ENCODE data around the gene LRRC23. TPM values are rescaled to one million over a fixed set of nuclear protein-coding genes. Genes with fewer than 3 reads are reported as not detected.
"Not testable (repeated sequence)": the region's sequence is repeated elsewhere in the genome, so short reads cannot be mapped to it uniquely, and the experiment has no call there.

LRRC23 gene
- total and polyA plus RNA-seq, 9 donors: 5.7 to 13.7 (median 11.0) TPM

DNA sequence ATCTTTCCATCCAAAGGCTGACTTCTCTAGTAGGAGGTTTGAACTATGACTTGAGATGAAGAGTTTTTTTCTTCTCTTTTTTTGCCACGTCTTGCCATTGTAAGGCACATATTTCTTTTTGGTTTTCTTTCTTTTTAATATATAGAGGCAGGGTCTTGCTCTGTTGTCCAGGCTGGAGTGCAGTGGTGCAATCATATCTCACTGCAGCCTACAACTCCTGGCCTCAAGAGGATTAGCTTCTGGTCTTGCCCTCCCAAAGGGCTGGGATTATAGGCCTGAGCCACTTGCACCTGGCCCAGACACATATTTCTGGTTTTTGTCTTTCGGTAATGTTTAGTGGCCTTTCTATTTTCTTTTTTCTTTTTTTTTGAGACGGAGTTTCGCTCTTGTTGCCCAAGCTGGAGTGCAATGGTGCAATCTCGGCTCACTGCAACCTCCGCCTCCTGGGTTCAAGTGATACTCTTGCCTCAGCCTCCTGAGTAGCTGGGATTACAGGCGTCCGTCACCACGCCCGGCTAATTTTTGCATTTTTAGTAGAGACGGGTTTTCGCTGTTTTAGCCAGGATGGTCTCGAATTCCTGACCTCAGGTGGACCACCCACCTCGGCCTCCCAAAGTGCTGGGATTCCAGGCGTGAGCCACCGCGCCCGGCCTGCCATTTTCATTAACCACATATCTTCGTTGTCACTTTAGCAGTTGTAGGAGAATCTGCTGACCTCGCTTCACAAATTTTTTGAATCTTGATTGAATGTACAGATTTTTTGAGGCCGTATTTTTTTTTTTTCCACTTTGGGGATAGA lies 14.6 kb upstream of the LRRC23 start:
- not testable (repeated sequence) for H3K4me1 ChIP-seq (ENCODE audit: control insufficient read depth, insufficient read depth, low read length); H3K9me3 ChIP-seq (replicated peaks; ENCODE audit: control insufficient read depth, low read depth, low read length); H3K4me3 ChIP-seq (ENCODE audit: low read length); DNase-seq; H3K27me3 ChIP-seq (ENCODE audit: control insufficient read depth, insufficient read depth, low read length); H3K36me3 ChIP-seq (ENCODE audit: control insufficient read depth, insufficient read depth, low read length)
- H3K27ac ChIP-seq (ENCODE audit: low read length): peak overlapping the region; percentile 94
- 95% methylated on average over 13 of the region's 21 CpGs for WGBS (ENCODE audit: insufficient coverage)

DNA sequence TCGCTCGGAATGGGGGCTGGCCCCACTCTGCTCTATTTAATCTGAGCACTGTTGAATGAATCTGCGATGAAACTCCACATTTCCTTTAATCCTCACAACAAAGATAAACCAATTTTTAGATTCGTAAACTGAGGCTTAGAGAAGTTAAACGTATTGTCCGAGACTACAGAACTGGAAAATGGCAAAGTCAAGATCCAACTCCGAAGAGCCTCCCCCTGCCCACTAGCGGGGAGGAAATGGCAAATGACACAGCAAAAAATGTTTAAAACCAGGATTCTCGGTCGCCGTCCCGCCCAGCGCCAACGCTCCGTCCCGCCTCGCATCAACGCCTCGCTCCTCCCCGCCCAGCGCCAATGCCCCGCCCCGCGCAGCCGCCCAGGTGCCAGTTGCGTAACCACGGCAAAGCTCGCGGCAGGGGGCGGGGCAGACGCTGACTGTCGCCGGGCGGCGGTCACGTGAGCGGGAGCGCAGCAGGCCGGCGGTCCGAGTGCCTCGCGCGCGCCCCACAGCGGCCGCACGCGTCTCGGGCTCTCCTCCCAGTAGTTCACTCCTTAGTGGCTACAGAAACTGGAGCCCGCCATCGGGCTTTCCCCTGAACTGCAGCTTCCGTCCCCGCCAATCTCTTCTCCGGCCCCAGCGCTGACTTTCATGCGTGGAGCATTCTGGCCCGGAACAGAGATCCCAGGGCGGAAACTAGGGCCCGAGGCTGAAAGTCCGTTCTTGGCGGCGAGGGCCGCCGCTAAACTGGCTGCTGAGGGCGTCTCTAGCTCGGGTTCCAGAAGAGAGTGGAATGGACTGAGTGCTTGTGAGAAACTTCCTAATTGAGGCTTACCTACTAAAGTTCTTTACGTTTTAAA lies 13.6 kb upstream of the LRRC23 start:
- peak overlapping the region; percentile 97 for H3K27ac ChIP-seq (ENCODE audit: low read length)
- peaks cover 8% of the 10 kb centered on the region for H3K4me1 ChIP-seq (ENCODE audit: control insufficient read depth, insufficient read depth, low read length)
- peak overlapping the region; percentile 59 for H3K4me3 ChIP-seq (ENCODE audit: low read length)
- peaks cover 5% of the 10 kb centered on the region for H3K36me3 ChIP-seq (ENCODE audit: control insufficient read depth, insufficient read depth, low read length)
- peak; percentile 99 for DNase-seq
- under 1% methylated on average over 63 of the region's 68 CpGs for WGBS (ENCODE audit: insufficient coverage)
- no peaks in the 10 kb centered on the region for H3K9me3 ChIP-seq (replicated peaks; ENCODE audit: control insufficient read depth, low read depth, low read length)
- H3K27me3 ChIP-seq (ENCODE audit: control insufficient read depth, insufficient read depth, low read length): no peaks in the 10 kb centered on the region

DNA sequence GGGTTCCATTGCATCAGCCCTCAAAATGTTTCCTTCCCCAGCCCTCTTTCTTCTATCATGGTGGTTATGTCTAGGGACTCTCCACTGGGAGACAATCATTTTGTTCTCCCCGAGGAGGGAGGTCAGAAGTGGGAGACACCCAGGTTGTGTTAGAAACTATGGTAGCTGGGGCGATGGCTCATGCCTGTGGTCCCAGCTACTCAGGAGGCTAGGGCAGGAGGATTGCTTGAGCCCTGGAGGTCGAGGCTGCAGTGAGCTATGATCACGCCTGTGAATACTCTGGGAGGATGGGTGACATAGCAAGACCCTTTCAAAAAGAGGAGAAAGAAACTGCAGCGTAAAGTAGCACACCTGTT lies 13.0 kb upstream of the LRRC23 start:
- peak overlapping the region; percentile 97 for H3K27ac ChIP-seq (ENCODE audit: low read length)
- H3K36me3 ChIP-seq (ENCODE audit: control insufficient read depth, insufficient read depth, low read length): peaks cover 5% of the 10 kb centered on the region
- no peaks in the 10 kb centered on the region for H3K9me3 ChIP-seq (replicated peaks; ENCODE audit: control insufficient read depth, low read depth, low read length)
- 100% methylated on average over 1 of the region's 5 CpGs for WGBS (ENCODE audit: insufficient coverage)
- no peaks in the 10 kb centered on the region for H3K27me3 ChIP-seq (ENCODE audit: control insufficient read depth, insufficient read depth, low read length)
- H3K4me3 ChIP-seq (ENCODE audit: low read length): peak overlapping the region; percentile 59
- DNase-seq: no peak
- H3K4me1 ChIP-seq (ENCODE audit: control insufficient read depth, insufficient read depth, low read length): peaks cover 8% of the 10 kb centered on the region

DNA sequence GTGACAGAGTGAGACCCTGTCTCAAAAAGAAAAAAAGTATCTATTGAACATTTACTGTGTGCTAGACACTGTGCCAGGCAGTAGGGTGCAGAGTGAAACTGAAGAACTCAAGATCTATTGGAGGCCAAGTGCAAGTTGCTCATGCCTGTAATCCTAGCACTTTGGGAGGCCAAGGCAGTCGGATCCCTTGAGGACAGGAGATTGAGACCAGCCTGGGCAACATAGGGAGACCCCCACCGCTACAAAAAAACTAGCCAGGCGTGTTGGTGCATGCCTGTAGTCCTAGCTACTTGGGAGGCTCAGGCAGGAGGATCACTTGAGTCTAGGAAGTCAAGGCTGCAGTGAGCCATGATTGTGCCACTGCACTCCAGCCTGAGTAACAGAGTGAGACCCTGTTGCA lies 11.9 kb upstream of the LRRC23 start:
- H3K27ac ChIP-seq (ENCODE audit: low read length); H3K4me3 ChIP-seq (ENCODE audit: low read length); H3K27me3 ChIP-seq (ENCODE audit: control insufficient read depth, insufficient read depth, low read length); H3K36me3 ChIP-seq (ENCODE audit: control insufficient read depth, insufficient read depth, low read length); H3K9me3 ChIP-seq (replicated peaks; ENCODE audit: control insufficient read depth, low read depth, low read length); H3K4me1 ChIP-seq (ENCODE audit: control insufficient read depth, insufficient read depth, low read length); DNase-seq: not testable (repeated sequence)
- WGBS (ENCODE audit: insufficient coverage): 89% methylated on average over 3 of the region's 3 CpGs

DNA sequence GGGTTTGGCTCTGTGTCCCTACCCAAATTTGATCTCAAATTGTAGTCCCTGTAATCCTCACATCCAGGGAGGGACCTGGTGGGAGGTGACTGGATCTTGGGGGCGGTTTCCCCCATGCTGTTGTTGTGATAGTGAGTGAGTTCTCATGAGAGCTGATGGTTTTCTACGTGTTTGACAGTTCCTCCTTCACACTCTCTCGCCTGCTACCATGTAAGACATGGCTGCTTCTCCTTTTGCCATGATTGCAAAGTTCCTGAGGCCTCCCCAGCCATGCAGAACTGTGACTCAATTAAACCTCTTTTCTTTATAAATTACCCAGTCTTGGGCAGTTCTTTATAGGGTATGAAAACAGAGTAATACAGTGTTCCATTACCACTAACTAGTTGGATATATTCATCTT lies 10.3 kb upstream of the LRRC23 start:
- Histone ChIP-seq H3K4me3 (ENCODE audit: low read length) (no peak overlapping the region), H3K9me3 (replicated peaks; ENCODE audit: control insufficient read depth, low read depth, low read length) (no peaks in the 10 kb centered on the region), H3K27ac (ENCODE audit: low read length) (no peak overlapping the region), H3K4me1 (ENCODE audit: control insufficient read depth, insufficient read depth, low read length) (peaks cover 8% of the 10 kb centered on the region), H3K27me3 (ENCODE audit: control insufficient read depth, insufficient read depth, low read length) (no peaks in the 10 kb centered on the region), H3K36me3 (ENCODE audit: control insufficient read depth, insufficient read depth, low read length) (no peaks in the 10 kb centered on the region)
- no CpG with 5 or more reads among the region's 3 CpGs for WGBS (ENCODE audit: insufficient coverage)
- DNase-seq: no peak

DNA sequence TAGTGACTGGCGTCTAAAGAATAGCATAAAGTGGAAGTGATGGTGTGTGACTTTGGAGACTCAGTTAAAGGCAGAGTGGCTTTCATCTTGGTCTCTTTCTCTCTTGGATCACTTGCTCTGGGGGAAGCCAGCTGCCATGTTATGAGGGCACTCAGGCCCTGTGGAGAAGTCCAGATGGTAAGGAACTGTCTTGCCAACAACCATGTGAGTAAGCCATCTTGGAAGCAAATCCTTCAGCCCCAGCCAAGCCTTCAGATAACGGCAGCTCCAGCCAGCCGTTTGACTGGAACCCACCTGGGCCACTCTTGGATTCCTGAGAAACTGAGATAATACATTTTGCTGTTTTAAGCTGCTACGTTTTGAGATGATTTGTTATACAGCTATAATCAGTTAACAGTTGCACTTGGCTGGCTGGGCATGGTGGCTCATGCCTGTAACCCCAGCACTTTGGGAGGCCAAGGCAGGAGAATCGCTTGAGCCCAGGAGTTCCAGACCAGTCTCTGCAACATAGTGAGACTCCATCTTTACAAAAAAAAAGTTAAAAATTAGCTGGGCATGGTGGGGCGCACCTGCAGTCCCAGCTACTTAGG lies 7.7 kb upstream of the LRRC23 start:
- DNase-seq: no peak
- Histone ChIP-seq H3K9me3 (replicated peaks; ENCODE audit: control insufficient read depth, low read depth, low read length) (no peaks in the 10 kb centered on the region), H3K36me3 (ENCODE audit: control insufficient read depth, insufficient read depth, low read length) (no peaks in the 10 kb centered on the region), H3K4me1 (ENCODE audit: control insufficient read depth, insufficient read depth, low read length) (no peaks in the 10 kb centered on the region), H3K27me3 (ENCODE audit: control insufficient read depth, insufficient read depth, low read length) (no peaks in the 10 kb centered on the region), H3K27ac (ENCODE audit: low read length) (no peak overlapping the region), H3K4me3 (ENCODE audit: low read length) (no peak overlapping the region)
- WGBS (ENCODE audit: insufficient coverage): 48% methylated on average over 4 of the region's 6 CpGs

DNA sequence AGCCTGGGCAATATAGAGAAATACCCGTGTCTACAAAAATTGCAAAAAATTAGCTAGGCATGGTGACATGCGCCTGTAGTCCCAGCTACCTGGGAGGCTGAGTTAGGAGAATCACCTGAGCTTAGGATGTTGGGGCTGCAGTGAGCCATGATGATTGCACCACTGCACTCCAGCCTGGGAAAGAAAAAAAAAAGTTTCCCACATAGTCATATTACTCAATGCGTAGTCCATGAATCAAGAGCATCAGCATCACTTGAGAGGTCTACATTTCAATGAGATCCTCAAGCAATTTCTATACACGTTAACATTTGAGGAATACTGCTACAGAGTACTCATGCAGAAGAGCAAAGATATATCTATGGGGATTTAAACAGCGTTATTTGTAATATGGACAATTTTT lies 5.2 kb upstream of the LRRC23 start:
- no peak for DNase-seq
- H3K36me3 ChIP-seq (ENCODE audit: control insufficient read depth, insufficient read depth, low read length): no peaks in the 10 kb centered on the region
- no peak overlapping the region for H3K27ac ChIP-seq (ENCODE audit: low read length)
- H3K4me3 ChIP-seq (ENCODE audit: low read length): no peak overlapping the region
- H3K4me1 ChIP-seq (ENCODE audit: control insufficient read depth, insufficient read depth, low read length): peaks cover 5% of the 10 kb centered on the region
- H3K27me3 ChIP-seq (ENCODE audit: control insufficient read depth, insufficient read depth, low read length): no peaks in the 10 kb centered on the region
- no peaks in the 10 kb centered on the region for H3K9me3 ChIP-seq (replicated peaks; ENCODE audit: control insufficient read depth, low read depth, low read length)
- 100% methylated on average over 1 of the region's 5 CpGs for WGBS (ENCODE audit: insufficient coverage)

DNA sequence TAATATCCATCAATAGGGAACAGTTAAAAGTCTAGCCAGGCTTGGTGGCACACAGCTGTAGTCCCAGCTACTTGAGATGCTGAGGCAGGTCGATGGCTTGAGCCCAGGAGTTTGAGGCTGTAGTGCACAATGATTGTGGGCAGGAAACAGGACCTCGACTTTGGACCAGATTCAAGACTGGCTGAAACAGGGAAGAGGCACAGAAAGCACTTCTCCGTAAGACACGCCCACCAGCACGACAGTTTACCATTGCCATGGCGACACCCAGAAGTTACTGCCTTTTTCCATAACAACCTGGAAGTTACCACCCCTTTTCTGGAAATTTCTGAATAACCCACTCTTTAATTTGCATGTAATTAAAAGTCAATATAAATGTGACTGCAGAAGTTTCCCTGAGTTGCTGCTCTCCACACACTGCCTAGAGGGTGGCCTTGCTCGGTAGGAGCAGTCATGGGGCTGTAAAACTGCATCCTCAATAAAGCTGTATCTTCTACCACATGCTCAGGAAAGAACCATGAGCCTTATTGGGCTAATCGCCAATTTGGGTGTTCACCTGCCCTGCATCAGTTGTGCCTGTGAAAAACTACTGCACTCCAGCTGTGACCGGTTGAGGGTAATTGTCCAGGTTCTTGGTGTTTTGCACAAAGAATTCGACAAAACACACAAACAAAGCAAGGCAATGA lies 4.6 kb upstream of the LRRC23 start:
- peak; percentile 82 for DNase-seq
- no peak overlapping the region for H3K27ac ChIP-seq (ENCODE audit: low read length)
- no peaks in the 10 kb centered on the region for H3K27me3 ChIP-seq (ENCODE audit: control insufficient read depth, insufficient read depth, low read length)
- no peaks in the 10 kb centered on the region for H3K9me3 ChIP-seq (replicated peaks; ENCODE audit: control insufficient read depth, low read depth, low read length)
- no peak overlapping the region for H3K4me3 ChIP-seq (ENCODE audit: low read length)
- H3K4me1 ChIP-seq (ENCODE audit: control insufficient read depth, insufficient read depth, low read length): peaks cover 7% of the 10 kb centered on the region
- H3K36me3 ChIP-seq (ENCODE audit: control insufficient read depth, insufficient read depth, low read length): no peaks in the 10 kb centered on the region
- WGBS (ENCODE audit: insufficient coverage): 18% methylated on average over 3 of the region's 10 CpGs

DNA sequence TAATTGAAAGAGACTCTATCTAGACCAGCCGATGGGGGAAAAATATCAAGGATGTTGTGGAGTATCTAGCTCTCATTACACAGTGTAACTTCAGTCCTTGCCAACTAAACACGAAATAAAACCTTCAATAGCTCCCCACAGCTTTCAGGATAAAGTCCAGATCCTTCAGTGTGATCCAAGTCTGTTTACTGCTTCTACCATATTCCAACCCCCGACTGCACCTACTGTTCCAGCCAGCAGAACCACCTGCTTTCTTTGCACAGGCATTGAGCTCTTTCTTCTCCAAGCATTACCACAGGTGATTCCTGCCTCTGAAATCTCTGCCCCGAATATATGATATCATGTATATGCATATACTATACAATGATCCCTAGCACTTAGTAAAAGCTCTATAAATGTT lies 2.2 kb upstream of the LRRC23 start:
- WGBS (ENCODE audit: insufficient coverage): 75% methylated on average over 1 of the region's 4 CpGs
- Histone ChIP-seq H3K4me1 (ENCODE audit: control insufficient read depth, insufficient read depth, low read length) (peaks cover 13% of the 10 kb centered on the region), H3K4me3 (ENCODE audit: low read length) (no peak overlapping the region), H3K36me3 (ENCODE audit: control insufficient read depth, insufficient read depth, low read length) (no peaks in the 10 kb centered on the region), H3K27me3 (ENCODE audit: control insufficient read depth, insufficient read depth, low read length) (no peaks in the 10 kb centered on the region), H3K9me3 (replicated peaks; ENCODE audit: control insufficient read depth, low read depth, low read length) (no peaks in the 10 kb centered on the region), H3K27ac (ENCODE audit: low read length) (no peak overlapping the region)
- no peak for DNase-seq

DNA sequence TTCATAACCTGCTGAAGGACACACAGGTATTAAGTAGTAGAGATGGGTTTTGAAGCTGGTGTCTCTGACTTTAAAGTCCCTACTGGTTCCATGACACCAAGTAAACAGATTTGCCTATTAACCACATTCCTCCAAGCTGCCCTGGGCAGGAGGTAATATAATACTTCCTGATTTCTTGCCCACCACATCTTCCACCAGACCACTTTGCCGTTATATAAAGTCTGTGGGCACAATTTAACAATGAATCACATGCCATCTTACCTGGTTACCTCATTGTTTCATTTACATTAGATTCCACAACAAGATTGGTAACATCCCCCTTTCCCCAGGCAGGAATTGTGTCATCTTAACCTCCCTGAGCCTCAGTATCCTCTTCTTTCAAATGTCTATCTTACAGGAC lies 900 bp upstream of the LRRC23 start:
- Histone ChIP-seq H3K27me3 (ENCODE audit: control insufficient read depth, insufficient read depth, low read length) (no peaks in the 10 kb centered on the region), H3K4me1 (ENCODE audit: control insufficient read depth, insufficient read depth, low read length) (peaks cover 13% of the 10 kb centered on the region), H3K27ac (ENCODE audit: low read length) (no peak overlapping the region), H3K36me3 (ENCODE audit: control insufficient read depth, insufficient read depth, low read length) (peaks cover 6% of the 10 kb centered on the region), H3K9me3 (replicated peaks; ENCODE audit: control insufficient read depth, low read depth, low read length) (no peaks in the 10 kb centered on the region), H3K4me3 (ENCODE audit: low read length) (no peak overlapping the region)
- DNase-seq: no peak
- WGBS (ENCODE audit: insufficient coverage): 78% methylated on average over 1 of the region's 1 CpG
